GM12891 (cell line): ENCODE data around the gene PRMT1.

Source experiments
- PAX5 ChIP-seq: IDR thresholded peaks from 2 replicates; pipeline ENCODE4 v1.6.1; 2011; ENCODE audit warnings: low read length, moderate library complexity, mild to moderate bottlenecking; ENCODE audit not compliant: insufficient read depth, severe bottlenecking
- POLR2A ChIP-seq: IDR thresholded peaks from 2 replicates; pipeline ENCODE4 v1.6.1; 2011; ENCODE audit warnings: low read depth, low read length, control low read depth
- POLR2AphosphoS5 ChIP-seq: IDR thresholded peaks from 2 replicates; pipeline ENCODE4 v1.6.1; 2011; ENCODE audit warnings: low read depth, low read length, control low read depth
- POU2F2 ChIP-seq: IDR thresholded peaks from 2 replicates; pipeline ENCODE4 v1.6.1; 2011; ENCODE audit warnings: low read depth, mild to moderate bottlenecking, control low read depth, low read length, moderate library complexity
- SPI1 ChIP-seq: IDR thresholded peaks from 2 replicates; pipeline ENCODE4 v1.6.1; 2011; ENCODE audit warnings: low read depth, low read length, control low read depth
- TAF1 ChIP-seq: IDR thresholded peaks from 2 replicates; pipeline ENCODE4 v1.6.1; 2011; ENCODE audit warnings: low read depth, low read length, control low read depth

GRCh38 chr19:49642492-49643035, 34.5 kb upstream of the PRMT1 start:
- TF ChIP-seq POLR2AphosphoS5 (no peak), TAF1 (no peak), POLR2A (no peak), SPI1 (no peak), PAX5 (no peak), POU2F2 (no peak)
